K562 (cell line): ENCODE results near the gene GDF2. TPM values are rescaled to one million over a fixed set of nuclear protein-coding genes. Genes with fewer than 3 reads are reported as not detected.

Experiments used
- ATAC-seq: fragments of 200-7000 bp; cut with Tn5 transposase; 3 replicates; pipeline ENCODE4 v1.9.1; 2020; ENCODE audit warnings: moderate library complexity
- BruUV-seq: library from RNA; stranded (reverse); fragments of 400-500 nt; replicated peaks from 2 replicates; lab custom pipeline; 2021; lab: Mats Ljungman, UMichigan
- CTCF ChIA-PET: fragments of 300-600 bp; formaldehyde crosslinking; extraction: SDS; loops from one replicate; lab custom pipeline; 2021; ENCODE audit warnings: low intra/inter-chr PET ratio; lab: Yijun Ruan, JAX
- POLR2A ChIA-PET: fragments of 300-600, 350-650 bp; sonication (Branson Sonifier 250); formaldehyde crosslinking; extraction: SDS; loops from one replicate; lab custom pipeline; 2021; ENCODE audit warnings: antibody characterized with exemption, inconsistent platforms; lab: Yijun Ruan, JAX
- DNase-seq, 4 experiments: peaks; one replicate each; pipeline versions ENCODE4 v3.0.0 to v3.0.0-alpha.2; 2011 to 2018; ENCODE audit warnings: low spot score in 3 of 4, mixed read lengths in 3 of 4; ENCODE audit errors: extremely low read depth in 1 of 4
- FAIRE-seq: peaks from 2 replicates; lab custom pipeline; 2011; peaks lifted over from hg19 to GRCh38; lab: Jason Lieb, UNC
- H2AFZ ChIP-seq: 2 replicates; pipeline ENCODE4 v1.6.0; 2011; ENCODE audit warnings: low read depth, low read length, control low read depth, inconsistent platforms
- H3K27ac ChIP-seq: fragments of 200-600 bp; 3 replicates; pipeline ENCODE4 v1.8.0; 2011; ENCODE audit warnings: low read depth, mild to moderate bottlenecking, control low read depth, inconsistent platforms, low read length, moderate library complexity, mixed read lengths; ENCODE audit errors: extremely low read depth
- H3K27me3 ChIP-seq, 2 experiments: fragments of 300-600 bp in 1 of 2; 2 replicates in 1 of 2; 3 replicates in 1 of 2; pipeline versions ENCODE4 v1.6.0 to v1.8.0; 2011; ENCODE audit warnings: inconsistent platforms in 2 of 2, low read length in 2 of 2, mild to moderate bottlenecking in 1 of 2, mixed read lengths in 1 of 2, moderate library complexity in 1 of 2; ENCODE audit not compliant: control insufficient read depth in 2 of 2, insufficient read depth in 2 of 2
- H3K36me3 ChIP-seq: fragments of 300-600 bp; 3 replicates; pipeline ENCODE4 v1.8.0; 2011; ENCODE audit warnings: mild to moderate bottlenecking, low read length, inconsistent platforms; ENCODE audit not compliant: control insufficient read depth, insufficient read depth
- H3K4me1 ChIP-seq, 2 experiments: fragments of 200-600 bp in 1 of 2; replicated peaks in 1 of 2; 2 replicates in 1 of 2; 3 replicates in 1 of 2; pipeline versions ENCODE4 v1.5.1 to v1.8.0; 2011; ENCODE audit warnings: inconsistent platforms in 2 of 2, low read length in 2 of 2, mild to moderate bottlenecking in 1 of 2, mixed read lengths in 1 of 2, moderate library complexity in 1 of 2; ENCODE audit not compliant: control insufficient read depth in 2 of 2, insufficient read depth in 2 of 2
- H3K4me2 ChIP-seq: 2 replicates; pipeline ENCODE4 v1.6.1; 2011; ENCODE audit warnings: low read length, control low read depth, inconsistent platforms, mixed read lengths; ENCODE audit not compliant: insufficient read depth
- H3K4me3 ChIP-seq: fragments of 200-600 bp; sonication (generic), shearing (Covaris generic); 2 replicates; pipeline ENCODE4 v1.5.1; 2016; ENCODE audit warnings: control low read depth, inconsistent platforms
- H3K79me2 ChIP-seq: fragments of 200-600 bp; 3 replicates; pipeline ENCODE4 v1.8.0; 2011; ENCODE audit warnings: low read length, inconsistent platforms; ENCODE audit not compliant: control insufficient read depth, insufficient read depth
- H3K9ac ChIP-seq, 2 experiments: 2 replicates each; pipeline versions ENCODE4 v1.6.0 to v1.6.1; 2011; ENCODE audit warnings: low read depth in 2 of 2, low read length in 2 of 2, control low read depth in 1 of 2, inconsistent platforms in 1 of 2, mild to moderate bottlenecking in 1 of 2, mixed read lengths in 1 of 2; ENCODE audit not compliant: insufficient read depth in 1 of 2
- H3K9me1 ChIP-seq: one replicate; pipeline ENCODE4 v1.6.0; 2011; ENCODE audit warnings: inconsistent platforms, mild to moderate bottlenecking, low read length, moderate library complexity; ENCODE audit not compliant: control insufficient read depth, insufficient read depth
- H3K9me3 ChIP-seq: replicated peaks from 2 replicates; pipeline ENCODE4 v1.5.1; 2011; ENCODE audit warnings: low read depth, low read length, inconsistent platforms; ENCODE audit not compliant: control insufficient read depth, insufficient read depth
- H4K20me1 ChIP-seq: replicated peaks from 2 replicates; pipeline ENCODE4 v1.6.1; 2011; ENCODE audit warnings: low read length, inconsistent platforms, mixed read lengths; ENCODE audit not compliant: control insufficient read depth, insufficient read depth
- HMBOX1 ChIP-seq: sonication (generic); IDR thresholded peaks from 2 replicates; pipeline ENCODE4 v1.6.1; 2016
- PHB ChIP-seq: fragments of 250-450 bp; sonication (Bioruptor Pico); IDR thresholded peaks from 2 replicates; pipeline ENCODE4 v1.5.0; 2021
- PML ChIP-seq: IDR thresholded peaks from 2 replicates; pipeline ENCODE4 v1.6.1; 2012; ENCODE audit warnings: low read length, inconsistent platforms
- SNIP1 ChIP-seq: fragments of 450-650 bp; IDR thresholded peaks from 2 replicates; pipeline ENCODE4 v1.7.1; 2017; ENCODE audit warnings: low read depth, mild to moderate bottlenecking
- TCF15 ChIP-seq: fragments of 250-450 bp; sonication (Bioruptor Pico); IDR thresholded peaks from 2 replicates; pipeline ENCODE4 v1.8.0; 2022; ENCODE audit warnings: moderate library complexity, mild to moderate bottlenecking, inconsistent platforms
- ZBTB1 ChIP-seq: sonication (generic); formaldehyde crosslinking; IDR thresholded peaks from 2 replicates; pipeline ENCODE4 v1.8.1; 2023; ENCODE audit warnings: missing genetic modification reagents, low read depth, mild to moderate bottlenecking, borderline replicate concordance
- ZKSCAN1 ChIP-seq: fragments of 150-350 bp; IDR thresholded peaks from 2 replicates; pipeline ENCODE4 v1.6.1; 2016; ENCODE audit warnings: low read depth, low read length
- ZNF217 ChIP-seq: sonication (generic); formaldehyde crosslinking; IDR thresholded peaks from 2 replicates; pipeline ENCODE4 v1.8.0; 2022; ENCODE audit warnings: mild to moderate bottlenecking, missing genetic modification reagents
- ZNF280B ChIP-seq: fragments of 250-450 bp; sonication (Bioruptor Pico); IDR thresholded peaks from 2 replicates; pipeline ENCODE4 v1.5.1; 2021; ENCODE audit warnings: mild to moderate bottlenecking
- ZNF583 ChIP-seq: fragments of 250-450 bp; sonication (Bioruptor Pico); IDR thresholded peaks from 2 replicates; pipeline ENCODE4 v1.4.0; 2020
- ZNF740 ChIP-seq, 3 experiments: fragments of 200-800 bp in 1 of 3; sonication (Bioruptor generic) in 1 of 3; sonication (generic) in 1 of 3; formaldehyde crosslinking in 1 of 3; IDR thresholded peaks; 2 replicates each; pipeline versions ENCODE4 v1.6.1 to v1.8.0; 2016 to 2022; ENCODE audit warnings: mild to moderate bottlenecking in 2 of 3, missing compliant biosample characterization in 2 of 3, missing genetic modification characterization in 2 of 3, missing genetic modification reagents in 1 of 3
- WGBS: fragments of 100-300 bp; shearing (Covaris generic); methylation state at CpG from one replicate; pipeline ENCODE4 v1.1.6; 2016; ENCODE audit warnings: low coverage, mixed read lengths; ENCODE audit not compliant: insufficient coverage; ENCODE audit errors: missing lambda C conversion rate; 5-methylcytosine and 5-hydroxymethylcytosine counted together
- in situ Hi-C: fragments of 300-500 bp; cut with MboI; formaldehyde crosslinking; loops from 4 replicates; pipeline ENCODE4 v1.15.0; 2018; ENCODE audit warnings: inconsistent platforms, mixed read lengths
- intact Hi-C: fragments of 100-400 bp; cut with micrococcal nuclease; formaldehyde crosslinking; loops from 2 replicates; pipeline ENCODE4 v1.14.2; 2022
- polyA plus RNA-seq, 8 experiments: library from polyadenylated mRNA; depleted of rRNA in 4 of 8; stranded (reverse) in 5 of 8; unstranded in 3 of 8; fragments of >200 nt; fragmentation: Nextera tagmentation in 2 of 8; fragmentation: Illumina TruSeq in 1 of 8; extraction: Ambion mirVana in 2 of 8; extraction: Trizol in 1 of 8; gene quantifications; 2 replicates each; pipeline versions ENCODE4 v1.2.1 to v1.2.3, GENCODE V29; 2011 to 2014; ENCODE audit warnings: inconsistent platforms in 1 of 8, missing spikeins in 1 of 8
- total RNA-seq, 7 experiments: library from RNA; depleted of rRNA in 6 of 7; stranded (reverse); fragments of >200 nt in 6 of 7; fragmentation: Illumina TruSeq in 2 of 7; extraction: Trizol in 2 of 7; gene quantifications; 2 replicates each; pipeline versions ENCODE4 v1.2.1 to v1.2.3, GENCODE V29; 2011 to 2021; ENCODE audit warnings: low replicate concordance in 1 of 7

Gene GDF2
- total and polyA plus RNA-seq, 9 of the 15 experiments (the other 6 are each of a cell fraction or from before 2014, with no cell fraction given), result 0.08 to 0.58 (median 0.27) TPM; not detected in 2

- Histone ChIP-seq H3K27me3 (peaks cover 53 to 78% of the 10 kb centered on the region in 2 experiments), H3K9me1 (peaks cover 5% of the 10 kb centered on the region), H3K4me1 (peaks cover 0 to 2% of the 10 kb centered on the region in 2 experiments; a peak in 1 of 5 replicates), H3K9me3 (no peaks in the 10 kb centered on the region), H4K20me1 (peaks cover 9% of the 10 kb centered on the region), H3K79me2 (no peaks in the 10 kb centered on the region), H3K36me3 (no peaks in the 10 kb centered on the region)
- intact Hi-C loops, result no loop called here
- CTCF ChIA-PET, result no interaction called here
- BruUV-seq, result no TSS peak
- FAIRE-seq (no peak), ATAC-seq (no peak)
- no peak for TF ChIP-seq ZBTB1 (CRISPR knock-in tag)
- TF ChIP-seq ZKSCAN1, result peak; percentile 92
- TF ChIP-seq, all 486 proteins: peak for 1
- no peak overlapping the region for H2AFZ ChIP-seq
- no peak overlapping the region for H3K9ac ChIP-seq
- in situ Hi-C loops, result no loop called here
- H3K4me3 ChIP-seq, result no peak overlapping the region
- WGBS, result 7% methylated on average over 6 of the region's 7 CpGs
- POLR2A ChIA-PET, result no interaction called here
- DNase-seq, result no peak
- H3K4me2 ChIP-seq, result no peak overlapping the region
- no peak overlapping the region for H3K27ac ChIP-seq
These were observed 49.6 kb downstream of the GDF2 start for GRCh38 chr10:47371629-47372485.

- 0% methylated on average over 6 of the region's 6 CpGs for WGBS
- in situ Hi-C loops (no loop called here), intact Hi-C loops (no loop called here)
- no peaks in the 10 kb centered on the region for H3K36me3 ChIP-seq
- H3K27ac ChIP-seq, result no peak overlapping the region
- no peaks in the 10 kb centered on the region for H3K79me2 ChIP-seq
- H3K9me3 ChIP-seq, result no peaks in the 10 kb centered on the region
- peaks cover 50 to 78% of the 10 kb centered on the region in 2 experiments for H3K27me3 ChIP-seq
- no peak for DNase-seq
- no TSS peak for BruUV-seq
- FAIRE-seq, result no peak
- peaks cover 5% of the 10 kb centered on the region for H3K9me1 ChIP-seq
- no peak for ATAC-seq
- ChIA-PET CTCF (no interaction called here), POLR2A (no interaction called here)
- no peak overlapping the region for H3K4me3 ChIP-seq
- H3K4me2 ChIP-seq, result no peak overlapping the region
- no peak overlapping the region for H2AFZ ChIP-seq
- peaks cover 9% of the 10 kb centered on the region for H4K20me1 ChIP-seq
- H3K9ac ChIP-seq, result no peak overlapping the region
- H3K4me1 ChIP-seq, result no peaks in the 10 kb centered on the region; a peak in 1 of 5 replicates
- TF ChIP-seq PHB (CRISPR knock-in tag) (no peak), ZNF217 (CRISPR knock-in tag) (no peak), ZNF280B (no peak), ZNF583 (CRISPR knock-in tag) (no peak), TCF15 (CRISPR knock-in tag) (no peak), HMBOX1 (no peak), ZNF740 (CRISPR knock-in tag; IDR thresholded peaks at IDR 0.05) (no peak), ZNF740 (tag; IDR thresholded peaks at IDR 0.05) (no peak), PML (no peak), SNIP1 (no peak)
These were observed 50.5 kb downstream of the GDF2 start for GRCh38 chr10:47372726-47373125.
